HL-60 (cell line): ENCODE data around the gene BOD1L1.

ENCODE experiments used
- CTCF ChIP-seq: IDR thresholded peaks from one replicate; pipeline ENCODE4 v1.5.1; 2011; ENCODE audit warnings: low read length, control low read depth, inconsistent platforms; ENCODE audit not compliant: insufficient read depth
- GABPA ChIP-seq: IDR thresholded peaks from 2 replicates; pipeline ENCODE4 v1.6.1; 2012; ENCODE audit warnings: low read depth
- POLR2AphosphoS5 ChIP-seq: IDR thresholded peaks from 2 replicates; pipeline ENCODE4 v1.6.1; 2012; ENCODE audit warnings: low read depth
- REST ChIP-seq: IDR thresholded peaks from 2 replicates; pipeline ENCODE4 v1.6.1; 2012; ENCODE audit warnings: low read depth; ENCODE audit not compliant: insufficient replicate concordance
- SPI1 ChIP-seq: IDR thresholded peaks from 2 replicates; pipeline ENCODE4 v1.6.1; 2012; ENCODE audit warnings: low read depth, mild to moderate bottlenecking, borderline replicate concordance

GRCh38 chr4:13536607-13537006, 90.9 kb downstream of the BOD1L1 start:
- no peak for TF ChIP-seq CTCF
- no peak for TF ChIP-seq POLR2AphosphoS5
- TF ChIP-seq REST, result no peak
- TF ChIP-seq GABPA, result no peak
- no peak for TF ChIP-seq SPI1
